ENCODE measurements around the gene OR56A3.

OR56A3 gene

GRCh38 chr11:5983443-5983842 is 41.4 kb downstream of the OR56A3 start:
- no peak for FAIRE-seq

GRCh38 chr11:5986885-5987284 is 44.8 kb downstream of the OR56A3 start, which contains the start of gene OR52L1:
OR52L1 (minus strand) TSS chr11:5986985; CDS start chr11:5986930, 55 bp downstream.
- no peak for FAIRE-seq

GRCh38 chr11:5989203-5989602 is 47.2 kb downstream of the OR56A3 start:
- FAIRE-seq = no peak

- FAIRE-seq = no peak
These were observed 50.1 kb downstream of the OR56A3 start for GRCh38 chr11:5992150-5992549.

- FAIRE-seq = no peak
These were observed 50.7 kb downstream of the OR56A3 start for GRCh38 chr11:5992604-5993251.

GRCh38 chr11:5994791-5995190 is 52.7 kb downstream of the OR56A3 start:
- FAIRE-seq = no peak

Measured in endometrium (tissue), 2 donors.